NCI-H1694 (cell line): ENCODE data around the gene GNG3.
"Not testable (repeated sequence)": the region's sequence is repeated elsewhere in the genome, so short reads cannot be mapped to it uniquely, and the experiment has no call there.

Source experiments
- DNase-seq: peaks from one replicate; lab custom pipeline; 2025; lab: John Stamatoyannopoulos, UW

GNG3 gene

DNA sequence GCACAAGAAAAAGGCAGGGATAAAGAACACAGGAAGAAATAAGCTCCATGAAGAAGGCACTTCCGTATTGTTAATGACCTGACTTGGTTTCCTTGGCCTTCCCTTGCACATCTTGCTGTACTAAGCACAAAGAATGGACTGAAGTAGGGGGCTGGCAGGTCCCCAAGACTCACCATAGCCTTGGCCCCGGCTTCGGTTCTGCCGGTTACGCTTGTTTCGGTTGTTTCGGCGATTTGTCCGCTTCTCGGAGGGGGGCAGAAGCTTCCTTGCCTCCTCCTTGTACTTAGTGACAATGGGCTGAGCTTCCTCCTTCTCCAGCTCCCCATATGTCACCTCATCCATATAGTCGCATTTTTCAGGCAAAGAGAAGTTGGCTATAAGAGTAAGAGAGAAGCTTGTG is 9.3 kb downstream of the GNG3 start:
- DNase-seq, result no peak

- no peak for DNase-seq
Observed at GRCh38 chr11:62719302-62719978, 12.0 kb downstream of the GNG3 start.

DNA sequence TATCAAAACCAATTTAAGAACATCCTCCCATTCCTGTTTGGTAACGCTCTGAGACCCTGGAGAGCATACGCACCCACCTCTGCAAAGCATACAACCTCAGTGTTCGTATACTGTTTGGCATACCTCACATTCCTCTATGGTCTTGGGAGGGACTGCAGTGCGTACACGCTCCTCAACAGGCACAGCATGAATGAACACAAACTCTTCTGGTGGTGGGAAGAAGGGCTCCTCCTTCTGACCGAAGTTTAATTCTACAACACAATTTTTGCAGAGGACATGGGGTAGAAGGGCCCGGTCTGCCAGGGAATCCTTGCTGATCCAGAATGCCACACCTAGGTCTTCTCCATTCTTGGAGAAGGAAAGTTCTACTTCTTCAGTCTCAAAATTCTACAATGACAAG is 14.5 kb downstream of the GNG3 start:
- DNase-seq, result no peak

DNA sequence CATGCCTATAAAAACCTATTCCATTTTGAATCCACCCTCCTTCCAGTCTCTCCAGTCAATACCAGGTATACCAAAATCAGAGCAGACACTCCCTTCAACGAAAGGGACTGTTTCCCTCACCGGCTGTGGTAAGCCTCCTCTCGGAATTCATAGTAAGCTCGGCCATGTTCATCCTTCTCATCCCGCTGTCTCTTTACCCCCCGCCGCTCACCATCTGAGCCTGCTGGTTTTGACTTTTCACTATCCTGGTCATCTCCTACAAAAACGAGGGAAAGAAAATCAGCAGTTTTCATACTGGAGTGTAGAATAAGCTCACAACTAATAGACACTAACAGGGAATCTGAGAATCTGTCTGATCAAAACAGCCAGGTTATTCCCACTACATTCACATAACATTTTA is 16.7 kb downstream of the GNG3 start:
- no peak for DNase-seq

GRCh38 chr11:62725646-62726045 is 18.2 kb downstream of the GNG3 start:
- DNase-seq, result no peak

DNA sequence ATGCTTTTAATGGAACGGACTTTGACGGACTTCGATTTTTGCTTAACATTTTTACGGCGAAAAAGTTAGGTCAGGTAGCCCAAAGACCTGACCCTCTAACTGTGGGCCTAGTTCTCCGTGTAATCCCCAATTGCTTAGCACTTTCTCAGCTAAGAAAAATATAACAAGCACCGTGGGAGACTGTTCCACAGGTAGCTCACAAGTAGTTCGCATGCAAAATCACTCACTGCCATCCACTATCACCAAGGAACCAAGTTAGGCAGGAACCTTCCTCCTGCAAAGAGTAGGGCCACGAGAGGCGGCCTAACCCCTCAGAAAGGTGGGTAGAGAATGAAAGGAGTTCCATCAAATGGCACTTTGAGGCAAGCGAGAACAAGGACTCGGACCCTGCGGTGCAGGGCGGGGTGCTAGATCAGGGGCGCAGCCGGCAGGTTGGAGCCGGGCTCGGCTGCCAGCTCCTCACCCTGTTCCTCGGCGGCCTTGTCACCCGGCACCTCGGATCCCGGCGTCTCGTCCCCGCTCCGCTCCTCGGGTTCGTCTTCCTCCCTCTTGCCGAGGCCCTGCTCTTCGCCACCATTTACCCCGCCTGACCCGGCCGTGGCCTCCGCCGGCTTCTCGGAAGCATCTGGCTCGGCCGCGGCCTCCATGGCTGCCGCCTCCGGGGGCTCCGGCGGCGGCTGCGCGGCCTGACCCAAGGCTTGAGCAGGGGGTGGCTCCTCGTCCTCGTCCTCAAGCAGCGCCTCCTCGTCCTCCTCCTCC is 18.9 kb downstream of the GNG3 start:
- no peak for DNase-seq

GRCh38 chr11:62726915-62727164 is 19.4 kb downstream of the GNG3 start:
- DNase-seq, result no peak

DNA sequence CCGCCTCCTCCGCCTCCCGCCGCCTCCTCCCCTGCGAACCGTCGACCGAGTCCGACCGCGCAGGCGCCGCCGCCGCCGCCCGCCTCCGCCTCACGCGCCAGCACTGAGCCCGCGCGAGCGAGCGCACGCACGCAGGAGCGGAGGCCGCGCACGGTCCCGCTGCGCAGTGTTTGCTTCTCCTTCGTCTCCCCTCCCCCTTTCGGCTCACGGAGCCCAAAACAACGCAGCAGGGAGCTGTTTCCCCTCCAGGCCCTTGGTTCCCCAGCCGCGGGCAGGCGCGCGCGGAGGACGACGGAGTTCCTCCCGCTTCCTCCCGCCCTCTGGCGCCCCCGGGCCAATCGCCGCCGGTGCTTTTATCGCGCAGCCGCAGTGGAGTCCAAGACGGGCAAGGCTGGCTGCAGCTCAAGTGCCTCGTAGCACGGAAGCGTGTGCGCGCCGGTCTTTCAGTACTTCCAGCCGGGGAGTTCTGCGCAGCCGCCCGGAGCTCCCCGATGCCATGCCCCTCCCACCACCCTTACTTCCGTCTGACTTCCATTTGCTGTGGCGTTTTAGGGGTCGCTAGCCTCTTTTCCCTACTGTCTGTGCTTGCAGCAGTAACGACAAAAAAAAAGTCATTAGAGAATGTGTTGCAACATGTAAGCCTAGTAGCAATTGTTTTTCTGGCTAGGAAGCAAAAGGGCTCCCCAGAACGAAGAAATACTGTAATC is 19.8 kb downstream of the GNG3 start, which contains the start of gene HNRNPUL2:
Gene HNRNPUL2, minus strand, starts transcription at position 293 of the 707 bp plus-strand sequence. CDS start 301 bp downstream, outside the sequence.
- DNase-seq, result peak; percentile 94

DNA sequence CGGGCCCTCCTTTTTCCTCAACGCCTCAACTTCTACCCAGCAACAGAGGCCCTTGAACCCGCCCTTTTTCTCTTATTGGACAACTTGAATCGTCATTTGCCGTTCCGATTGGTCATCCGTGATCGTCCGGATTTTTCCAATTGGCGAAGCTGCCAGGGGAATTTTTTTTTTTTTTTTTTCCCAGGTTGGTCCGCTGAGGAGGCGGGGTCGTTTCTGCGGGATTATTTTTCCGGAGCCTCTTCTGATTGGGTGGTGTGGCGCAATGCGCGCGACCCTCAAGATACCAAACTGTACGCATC is 20.3 kb downstream of the GNG3 start:
- DNase-seq, result peak; percentile 96

DNA sequence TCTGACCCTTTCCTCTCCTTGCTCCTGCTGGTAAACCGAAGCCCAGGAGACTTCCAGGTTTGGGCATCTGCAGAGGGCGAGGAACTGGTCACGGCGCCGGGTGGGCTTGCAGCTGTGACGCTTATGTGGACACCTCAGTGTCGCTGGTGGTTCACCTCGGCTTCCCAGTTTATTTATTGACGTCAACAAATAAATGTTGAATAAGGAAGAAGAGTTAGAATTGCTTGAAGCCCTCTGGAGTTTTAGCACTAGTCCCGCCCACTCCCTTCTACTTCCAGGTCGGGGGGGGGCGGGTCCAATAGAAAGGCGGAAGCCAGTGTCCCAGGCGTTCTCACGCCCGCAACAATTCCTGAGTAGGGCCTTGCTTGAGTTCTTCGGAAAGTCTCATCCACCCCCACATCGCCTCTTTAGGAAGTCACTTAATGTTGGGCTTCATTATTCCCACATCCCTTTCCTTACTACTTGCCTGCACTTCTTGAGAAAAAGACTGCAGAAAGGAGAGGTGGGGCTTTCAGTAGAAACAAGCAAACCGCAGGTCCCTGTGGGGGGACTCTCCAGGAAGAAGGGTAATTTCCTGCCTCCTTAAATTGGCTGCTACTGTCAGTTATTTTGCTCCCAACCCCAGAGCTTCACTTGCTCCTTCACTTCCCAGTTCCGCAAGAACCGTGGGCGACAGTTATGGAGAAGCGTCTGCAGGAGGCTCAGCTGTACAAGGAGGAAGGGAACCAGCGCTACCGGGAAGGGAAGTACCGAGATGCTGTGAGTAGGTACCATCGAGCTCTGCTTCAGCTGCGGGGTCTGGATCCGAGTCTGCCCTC is 20.9 kb downstream of the GNG3 start, which contains the start of gene TTC9C:
Gene TTC9C, plus strand, starts transcription at position 316 of the 818 bp plus-strand sequence. Its CDS starts 363 bp downstream, at position 679.
- DNase-seq, result peak; percentile 67

DNA sequence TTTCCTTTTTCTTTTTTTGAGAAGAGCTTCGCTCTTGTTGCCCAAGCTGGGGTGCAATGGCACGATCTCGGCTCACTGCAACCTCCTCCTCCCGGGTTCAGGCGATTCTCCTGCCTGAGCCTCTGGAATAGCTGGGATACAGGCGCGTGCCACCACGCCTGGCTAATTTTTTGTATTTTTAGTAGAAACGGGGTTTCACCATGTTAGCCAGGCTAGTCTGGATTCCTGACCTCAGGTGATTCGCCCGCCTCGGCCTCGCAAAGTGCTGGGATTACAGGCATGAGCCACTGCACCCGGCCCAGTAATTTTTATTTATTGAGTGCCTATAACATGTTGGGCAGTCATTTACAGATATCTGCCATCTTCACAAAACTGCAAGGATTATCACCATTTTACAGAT is 22.6 kb downstream of the GNG3 start:
- not testable (repeated sequence) for DNase-seq

DNA sequence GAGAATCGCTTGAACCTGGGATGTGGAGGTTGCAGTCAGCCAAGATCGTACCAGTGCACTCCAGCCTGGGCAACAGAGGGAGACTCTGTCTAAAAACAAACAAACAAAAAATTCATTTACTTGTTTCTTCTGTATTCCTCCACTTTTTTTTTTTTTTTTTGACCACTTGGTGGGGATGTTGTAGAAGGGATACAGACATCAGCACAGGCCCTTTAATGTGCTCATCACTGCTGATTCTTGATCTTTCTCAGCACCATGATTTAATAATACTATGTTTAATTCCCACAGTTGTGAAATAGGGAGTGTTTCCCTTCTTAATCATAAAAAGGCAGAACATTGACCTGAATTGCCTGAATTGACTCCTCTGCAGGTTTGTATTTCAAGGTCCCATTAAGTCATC is 25.4 kb downstream of the GNG3 start:
- peak; percentile 16 for DNase-seq

DNA sequence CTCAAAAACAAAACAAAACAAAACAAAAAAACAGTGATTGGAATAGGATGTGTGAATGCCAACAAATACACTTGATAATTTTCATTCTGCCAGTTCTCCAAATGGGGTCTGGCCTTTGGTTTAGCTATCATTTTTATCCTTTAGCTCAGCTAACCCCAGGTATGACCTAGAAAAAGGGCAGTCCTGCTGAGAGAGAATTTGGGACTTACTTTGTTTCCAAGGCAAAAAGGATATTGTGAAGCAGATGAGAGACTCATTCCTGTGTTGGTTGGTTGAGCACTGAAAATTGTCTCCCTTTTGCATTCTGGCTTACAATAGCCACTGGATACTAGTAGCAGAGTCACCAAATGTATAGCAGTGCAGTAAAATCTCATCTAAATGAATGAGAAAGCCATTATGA is 29.7 kb downstream of the GNG3 start:
- no peak for DNase-seq

- DNase-seq, result no peak
Observed at GRCh38 chr11:62747475-62748160, 40.1 kb downstream of the GNG3 start.

DNA sequence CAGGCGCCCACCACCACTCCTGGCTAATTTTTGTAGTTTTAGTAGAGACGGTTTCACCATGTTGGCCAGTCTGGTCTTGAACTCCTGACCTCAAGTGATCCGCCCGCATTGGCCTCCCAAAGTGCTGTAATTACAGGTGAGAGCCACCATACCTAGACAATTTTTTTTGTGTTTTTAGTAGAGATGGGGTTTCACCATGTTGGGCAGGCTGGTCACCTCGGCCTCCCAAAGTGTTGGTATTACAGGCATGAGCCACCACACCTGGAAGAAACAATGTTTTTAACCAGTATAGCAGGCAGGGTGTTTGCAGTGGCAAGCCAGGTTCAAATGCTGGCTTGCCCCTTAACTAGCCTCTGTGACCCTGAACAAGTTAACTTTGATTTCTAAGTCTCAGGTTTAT is 42.5 kb downstream of the GNG3 start:
- DNase-seq, result not testable (repeated sequence)

DNA sequence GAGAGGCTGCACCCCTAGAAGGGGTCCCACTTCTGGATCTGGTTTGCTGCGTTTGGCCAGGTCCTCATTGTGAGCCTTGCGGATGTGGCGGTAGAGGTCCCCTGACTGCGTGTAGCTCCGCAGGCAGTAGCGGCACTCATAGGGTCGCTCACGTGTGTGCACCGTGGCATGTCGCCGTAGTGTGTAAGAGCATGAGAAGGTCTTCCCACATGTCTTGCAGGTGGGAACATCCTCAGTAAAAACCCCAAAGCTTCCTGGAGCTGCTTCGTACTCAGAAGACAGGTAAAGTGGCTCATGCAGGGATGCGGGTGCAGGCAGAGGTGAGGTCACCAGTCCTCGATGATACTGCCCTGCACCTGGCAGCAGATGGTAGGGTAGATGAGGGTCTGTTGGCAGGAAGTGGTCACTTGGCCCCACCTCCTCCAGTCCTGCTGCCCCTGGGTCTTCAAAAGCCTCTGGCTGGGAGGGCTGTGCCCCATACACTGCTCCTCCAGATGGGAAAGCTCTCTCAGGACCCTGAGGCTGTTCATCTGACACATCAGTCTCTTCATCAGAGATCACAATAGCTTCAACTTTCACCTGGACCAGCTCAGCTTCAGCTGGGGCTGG is 44.8 kb downstream of the GNG3 start:
- DNase-seq, result no peak

DNA sequence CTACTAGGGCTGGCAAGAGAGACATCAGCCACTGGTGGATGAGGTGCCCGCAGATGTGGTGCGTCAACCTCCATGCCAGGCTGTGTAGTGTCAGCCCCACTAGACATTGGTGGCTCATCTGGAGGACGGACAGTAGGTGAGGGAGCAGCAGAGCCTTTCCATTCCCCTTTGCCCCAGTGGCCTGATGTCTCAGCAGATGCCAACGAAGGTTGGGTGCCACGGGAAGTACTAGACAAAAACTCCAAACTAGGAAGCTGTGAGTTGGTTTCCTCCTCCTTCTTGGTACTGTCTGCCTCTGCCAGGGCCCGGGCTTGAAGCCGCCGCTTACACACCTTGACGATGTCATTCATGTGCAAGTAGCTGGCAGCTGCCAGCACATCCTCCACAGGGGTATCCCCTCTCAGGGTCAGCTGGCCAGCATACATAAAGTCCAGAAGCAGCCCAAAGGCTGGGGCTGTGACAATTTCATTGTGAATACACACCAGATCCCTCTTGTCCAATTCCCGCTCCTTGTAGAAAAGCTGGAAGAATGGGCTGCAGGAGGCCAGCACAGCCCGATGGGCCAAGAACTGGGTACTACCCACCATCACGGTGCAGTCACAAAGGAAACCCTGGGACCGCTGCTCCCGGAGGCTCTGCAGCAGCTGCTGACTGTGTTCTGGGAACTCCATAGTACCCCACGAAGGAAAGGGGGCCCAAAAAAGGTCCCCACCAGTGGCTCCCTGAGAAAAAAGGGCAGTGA is 45.7 kb downstream of the GNG3 start:
- no peak for DNase-seq

DNA sequence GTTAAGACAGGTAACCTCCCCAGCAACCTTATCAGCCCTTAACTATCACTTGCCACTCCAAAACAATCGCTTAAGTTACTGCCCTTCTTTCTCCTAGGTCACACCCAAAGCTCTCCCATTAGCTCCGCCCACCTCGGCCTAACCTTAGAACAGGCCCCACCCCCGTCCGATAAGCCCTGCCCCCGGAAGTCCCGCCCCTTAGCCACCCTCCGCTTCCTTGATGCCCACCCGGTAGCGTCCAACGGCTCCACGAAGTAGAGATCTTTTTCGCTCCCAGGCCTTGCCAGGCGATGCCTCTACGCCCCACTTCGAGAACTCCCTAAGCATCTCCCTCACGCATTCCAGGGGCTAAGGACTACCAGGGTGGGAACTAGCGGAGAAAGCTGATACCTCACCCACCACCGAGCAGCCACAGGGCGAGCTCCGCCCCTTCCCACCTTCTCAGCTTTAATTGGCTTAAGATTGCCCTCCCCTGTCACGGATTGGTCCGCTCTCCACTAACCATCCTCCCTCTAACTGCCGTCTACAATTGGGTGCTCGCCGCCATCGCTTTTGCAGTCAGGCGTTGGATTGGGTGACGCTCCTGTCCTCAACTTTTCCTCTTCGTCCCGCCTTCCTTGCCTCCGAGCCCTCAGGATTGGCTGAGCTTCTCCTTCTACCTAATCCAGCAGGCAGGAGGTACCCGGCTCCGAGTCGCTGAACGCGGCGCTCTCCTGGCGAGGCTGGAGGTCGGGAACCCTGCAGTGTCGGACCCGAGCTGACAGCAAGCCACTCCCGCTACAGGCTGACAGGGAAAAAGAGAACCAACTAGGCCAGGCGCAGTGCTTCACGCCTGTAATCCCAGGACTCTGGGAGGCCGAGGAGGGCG is 46.5 kb downstream of the GNG3 start, which contains the start of gene ZBTB3:
Gene ZBTB3, minus strand, starts transcription at position 425 of the 868 bp plus-strand sequence. CDS start 496 bp downstream, outside the sequence.
- peak; percentile 97 for DNase-seq

GRCh38 chr11:62755086-62755615 is 47.7 kb downstream of the GNG3 start:
- DNase-seq, result no peak
